Measurements from ENCODE around the gene TMEM184C.

GRCh38 chr4:147639388-147639787 is 22.2 kb downstream of the TMEM184C start:
- TF ChIP-seq CTCF (conservative IDR thresholded peaks at IDR 0.05; ENCODE audit: low read length), result no peak
- no peak for TF ChIP-seq EZH2phosphoT487 (IDR thresholded peaks at IDR 0.05; ENCODE audit: borderline replicate concordance, low read depth, low read length)

Data from OCI-LY7 (cell line).